Stimulated activated effector memory CD8-positive, alpha-beta T cell treated with anti-CD3 and anti-CD28 coated beads, Interleukin-12 subunit alpha, Interleukin-12 subunit beta, amount 100 ng/mL, for 72 hours (primary cell): ENCODE results near the gene RAB38.
A peak's percentile ranks its signal among the peaks of the same experiment; 100 is the strongest.

Experiments
- ATAC-seq: fragments of 150-1000 bp; cut with Tn5 transposase; 2 replicates; pipeline ENCODE4 v1.10.0; 2021
- DNase-seq, 2 donors: peaks; one replicate each; pipeline ENCODE4 v3.0.0; 2021 to 2022; ENCODE audit warnings: low spot score in 2 of 2
- H3K27ac Mint-ChIP-seq: one replicate; pipeline ENCODE4 v1.8.0; 2022; ENCODE audit warnings: mild to moderate bottlenecking, mixed read lengths
- H3K36me3 Mint-ChIP-seq: one replicate; pipeline ENCODE4 v1.8.0; 2022; ENCODE audit warnings: mild to moderate bottlenecking, mixed read lengths
- H3K4me1 Mint-ChIP-seq: one replicate; pipeline ENCODE4 v1.8.0; 2022; ENCODE audit warnings: mixed read lengths
- H3K4me3 Mint-ChIP-seq: one replicate; pipeline ENCODE4 v1.8.0; 2022; ENCODE audit warnings: mild to moderate bottlenecking, mixed read lengths
- H3K9me3 Mint-ChIP-seq: one replicate; pipeline ENCODE4 v1.8.0; 2022; ENCODE audit warnings: mixed read lengths

RAB38 gene

GRCh38 chr11:88174709-88175568 is at the start of gene RAB38:
RAB38 (minus strand) TSS chr11:88175443; CDS start chr11:88175384, 59 bp downstream.
- peak; percentile 78 for ATAC-seq
- H3K27ac Mint-ChIP-seq, result peak within 1 kb of the TSS; percentile 73

DNA sequence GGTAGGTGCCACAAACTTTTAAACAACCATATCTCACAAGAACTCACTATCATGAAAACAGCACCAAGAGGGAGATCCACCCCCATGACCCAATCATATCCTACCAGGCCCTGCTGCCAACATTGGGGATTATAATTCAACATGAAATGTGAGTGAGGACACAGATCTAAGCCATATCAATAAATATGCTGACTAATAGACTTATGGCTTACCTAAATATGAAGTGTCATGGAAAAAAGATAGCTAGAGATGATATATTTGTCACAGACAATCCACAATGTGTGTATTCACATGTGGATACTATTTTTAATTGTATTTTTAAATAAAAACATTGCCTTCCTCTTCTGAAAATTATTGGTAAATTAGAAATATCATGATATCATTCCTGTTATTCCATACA is 38.2 kb upstream of the RAB38 start:
- no peaks in the 10 kb centered on the region for H3K9me3 Mint-ChIP-seq
- no peak overlapping the region for H3K4me3 Mint-ChIP-seq
- no peak overlapping the region for H3K27ac Mint-ChIP-seq
- no peaks in the 10 kb centered on the region for H3K4me1 Mint-ChIP-seq
- H3K36me3 Mint-ChIP-seq, result no peaks in the 10 kb centered on the region
- DNase-seq, result no peak
- no peak for ATAC-seq

More at GRCh38 chr11:88174709-88175568, at the start of gene RAB38:
- Mint-ChIP-seq H3K4me1 (peaks cover 43% of the 10 kb centered on the region), H3K4me3 (peak within 1 kb of the TSS; percentile 68), H3K9me3 (no peaks in the 10 kb centered on the region), H3K36me3 (no peaks in the 10 kb centered on the region)
- DNase-seq, result peak; percentile 36 to 62

DNA sequence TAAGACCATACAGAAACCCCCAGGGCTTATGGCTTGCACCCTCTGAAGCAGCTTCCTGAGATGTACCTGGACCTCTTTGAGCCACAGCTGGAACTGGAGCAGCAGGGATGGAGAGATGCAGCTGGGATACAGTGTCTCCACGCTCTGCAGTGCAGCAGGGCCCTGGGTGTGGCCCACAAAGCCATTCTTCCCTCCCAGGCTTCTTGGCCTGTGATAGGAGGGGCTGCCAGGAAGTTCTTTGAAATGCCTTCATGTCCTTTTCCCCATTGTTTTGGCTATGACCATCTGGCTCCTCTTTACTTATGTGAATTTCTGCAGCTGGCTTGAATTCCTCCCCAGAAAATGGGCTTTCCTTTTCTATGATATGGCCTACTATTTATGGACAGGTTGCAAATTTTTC is 37.1 kb upstream of the RAB38 start:
- ATAC-seq, result no peak

DNA sequence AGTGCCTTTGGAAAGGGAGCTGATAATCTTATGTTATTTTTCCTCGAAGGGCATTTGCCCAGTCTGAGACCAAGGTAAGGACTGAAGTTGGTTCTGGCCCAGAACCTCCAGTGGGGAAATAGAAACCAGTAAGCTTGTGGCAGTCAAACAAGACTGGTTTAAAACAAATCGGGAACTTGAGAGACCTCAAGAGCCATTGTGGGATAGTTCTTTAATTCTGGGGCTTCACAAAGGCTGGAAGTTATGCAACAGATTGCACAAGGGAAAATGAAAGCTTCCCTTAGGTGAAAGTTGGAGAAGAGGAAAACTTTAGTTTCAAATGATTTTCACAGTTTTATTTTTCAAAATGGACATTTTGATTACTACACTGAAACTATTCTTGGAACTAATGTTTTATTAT is 33.5 kb upstream of the RAB38 start:
- H3K27ac Mint-ChIP-seq, result no peak overlapping the region
- peaks cover 6% of the 10 kb centered on the region for H3K4me1 Mint-ChIP-seq
- no peaks in the 10 kb centered on the region for H3K36me3 Mint-ChIP-seq
- no peak overlapping the region for H3K4me3 Mint-ChIP-seq
- no peak for DNase-seq
- no peaks in the 10 kb centered on the region for H3K9me3 Mint-ChIP-seq
- ATAC-seq, result no peak

More for the DNA sequence above, 37.1 kb upstream of the RAB38 start:
- peaks cover under 1% of the 10 kb centered on the region for H3K4me1 Mint-ChIP-seq
- no peaks in the 10 kb centered on the region for H3K9me3 Mint-ChIP-seq
- H3K4me3 Mint-ChIP-seq, result no peak overlapping the region
- no peak for DNase-seq
- no peak overlapping the region for H3K27ac Mint-ChIP-seq
- no peaks in the 10 kb centered on the region for H3K36me3 Mint-ChIP-seq

DNA sequence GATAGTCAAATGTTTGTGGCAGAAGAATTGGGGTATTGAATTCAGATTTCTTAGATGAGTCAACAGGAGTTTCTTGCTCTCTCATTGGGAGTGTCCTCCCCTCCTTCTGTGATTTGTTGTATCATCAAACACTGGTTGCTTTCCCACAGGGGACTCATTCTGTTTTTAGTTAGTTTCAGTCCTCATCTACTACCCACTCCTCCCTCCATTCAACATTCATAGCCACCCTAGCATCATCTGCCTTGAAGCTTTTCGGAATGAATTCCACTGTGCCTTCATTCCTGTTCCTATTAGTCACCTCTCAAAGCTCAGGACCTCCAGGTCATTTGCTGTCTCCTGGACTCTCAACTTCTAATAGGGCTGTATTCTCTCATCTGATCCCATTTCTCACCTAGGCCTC is 31.5 kb upstream of the RAB38 start:
- Mint-ChIP-seq H3K9me3 (no peaks in the 10 kb centered on the region), H3K4me3 (no peak overlapping the region), H3K27ac (no peak overlapping the region), H3K36me3 (no peaks in the 10 kb centered on the region), H3K4me1 (peaks cover 6% of the 10 kb centered on the region)
- DNase-seq, result no peak
- ATAC-seq, result peak; percentile 98

DNA sequence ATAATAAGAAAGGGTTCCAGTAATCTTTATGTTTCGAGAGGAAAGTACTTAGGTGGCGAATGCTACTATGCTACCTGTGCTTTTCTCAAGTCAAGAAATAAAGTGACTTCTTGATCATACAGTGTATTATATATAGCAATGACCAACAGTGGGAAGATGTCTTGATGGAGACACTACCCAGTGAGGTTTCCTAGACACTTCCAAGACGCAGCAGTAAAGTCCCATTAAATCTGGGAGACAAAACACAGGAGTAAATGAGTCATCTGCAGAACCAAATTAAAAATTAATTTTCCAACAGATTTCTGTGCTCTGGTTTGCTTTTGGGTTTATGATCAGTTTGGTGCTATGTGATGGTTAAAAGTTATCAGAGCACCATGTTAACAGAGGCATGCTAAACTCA is 29.1 kb upstream of the RAB38 start:
- Mint-ChIP-seq H3K9me3 (no peaks in the 10 kb centered on the region), H3K4me1 (peaks cover 6% of the 10 kb centered on the region), H3K27ac (no peak overlapping the region), H3K36me3 (no peaks in the 10 kb centered on the region), H3K4me3 (no peak overlapping the region)
- ATAC-seq (no peak), DNase-seq (no peak)

DNA sequence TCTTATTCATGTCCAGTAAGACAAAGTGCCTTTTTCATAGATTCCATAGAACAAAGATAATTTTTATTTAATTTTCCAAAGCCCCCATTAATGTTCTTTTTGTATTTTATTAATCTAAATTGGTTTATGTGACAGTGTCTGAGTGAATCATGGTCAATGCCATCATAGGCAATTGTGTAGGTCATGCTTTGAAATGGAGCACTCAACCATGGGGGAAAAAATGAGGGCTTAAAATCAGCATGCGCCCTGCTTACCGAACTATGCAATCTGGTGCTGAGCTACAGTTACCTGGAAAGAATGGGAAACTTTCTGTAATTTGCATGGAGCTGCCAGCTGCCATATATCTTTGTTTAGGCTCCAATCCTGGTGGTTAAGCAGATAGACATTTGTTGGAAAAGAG is 28.4 kb upstream of the RAB38 start:
- Mint-ChIP-seq H3K36me3 (no peaks in the 10 kb centered on the region), H3K27ac (no peak overlapping the region), H3K9me3 (no peaks in the 10 kb centered on the region), H3K4me3 (no peak overlapping the region), H3K4me1 (peaks cover 6% of the 10 kb centered on the region)
- ATAC-seq (no peak), DNase-seq (no peak)

DNA sequence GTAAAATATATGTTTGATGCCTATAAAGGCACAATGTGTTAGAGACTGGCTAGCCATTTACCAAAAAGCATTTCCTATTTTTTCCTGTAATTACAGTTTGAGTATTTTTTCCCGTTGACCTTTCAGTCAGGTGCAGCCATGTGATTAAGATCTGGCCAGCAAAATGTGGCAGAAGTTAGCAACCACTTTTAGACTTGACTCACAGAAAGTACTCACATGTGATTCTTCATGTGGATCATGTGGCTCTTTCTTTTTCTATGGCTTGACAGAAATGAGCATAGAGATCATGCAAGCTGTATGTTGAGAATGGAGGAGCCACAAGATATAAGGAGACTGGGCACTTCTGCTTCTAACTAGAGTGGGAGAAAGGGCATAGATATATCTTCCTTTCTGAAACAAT is 27.3 kb upstream of the RAB38 start:
- Mint-ChIP-seq H3K36me3 (no peaks in the 10 kb centered on the region), H3K4me1 (peaks cover 6% of the 10 kb centered on the region), H3K9me3 (peaks cover 2% of the 10 kb centered on the region), H3K27ac (no peak overlapping the region), H3K4me3 (no peak overlapping the region)
- no peak for DNase-seq
- no peak for ATAC-seq

DNA sequence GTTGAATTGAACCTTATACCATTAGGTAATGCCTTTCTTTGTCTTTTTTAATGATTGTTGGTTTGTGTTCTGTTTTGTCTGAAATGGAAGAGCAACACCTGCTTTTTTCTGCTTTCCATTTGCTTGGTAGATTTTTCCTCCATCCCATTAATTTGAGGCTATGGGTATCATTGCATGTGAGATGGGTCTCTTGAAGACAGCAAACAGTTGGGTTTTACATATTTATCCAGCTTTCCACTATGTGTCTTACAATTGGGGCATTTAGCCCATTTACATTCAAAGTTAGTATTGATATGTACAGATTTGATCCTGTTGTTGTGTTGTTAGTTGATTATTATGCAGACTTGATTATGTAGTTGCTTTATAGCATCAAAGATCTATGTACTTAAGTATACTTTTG is 21.1 kb upstream of the RAB38 start:
- Mint-ChIP-seq H3K9me3 (peaks cover 20% of the 10 kb centered on the region), H3K36me3 (no peaks in the 10 kb centered on the region), H3K4me1 (no peaks in the 10 kb centered on the region), H3K27ac (no peak overlapping the region), H3K4me3 (no peak overlapping the region)
- no peak for ATAC-seq
- no peak for DNase-seq

DNA sequence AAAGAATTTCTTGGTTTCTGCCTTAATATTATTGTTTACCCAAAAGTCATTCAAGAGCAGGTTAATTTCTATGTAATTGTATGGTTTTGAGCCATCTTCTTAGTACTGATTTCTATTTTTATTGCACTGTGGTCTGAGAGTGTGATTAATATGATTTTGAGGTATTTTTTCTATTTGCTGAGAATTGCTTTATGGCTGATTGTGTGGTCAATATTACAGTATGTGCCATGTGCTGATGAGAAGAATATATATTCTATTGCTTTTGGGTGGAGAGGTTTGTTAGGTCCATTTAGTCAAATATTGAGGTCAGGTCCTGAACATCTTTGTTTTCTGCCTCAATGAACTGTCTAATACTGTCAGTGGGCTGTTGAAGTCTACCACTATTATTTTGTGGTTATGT is 20.7 kb upstream of the RAB38 start:
- H3K36me3 Mint-ChIP-seq, result no peaks in the 10 kb centered on the region
- ATAC-seq (no peak), DNase-seq (no peak)
- H3K4me1 Mint-ChIP-seq, result no peaks in the 10 kb centered on the region
- no peak overlapping the region for H3K27ac Mint-ChIP-seq
- H3K4me3 Mint-ChIP-seq, result no peak overlapping the region
- peaks cover 20% of the 10 kb centered on the region for H3K9me3 Mint-ChIP-seq

DNA sequence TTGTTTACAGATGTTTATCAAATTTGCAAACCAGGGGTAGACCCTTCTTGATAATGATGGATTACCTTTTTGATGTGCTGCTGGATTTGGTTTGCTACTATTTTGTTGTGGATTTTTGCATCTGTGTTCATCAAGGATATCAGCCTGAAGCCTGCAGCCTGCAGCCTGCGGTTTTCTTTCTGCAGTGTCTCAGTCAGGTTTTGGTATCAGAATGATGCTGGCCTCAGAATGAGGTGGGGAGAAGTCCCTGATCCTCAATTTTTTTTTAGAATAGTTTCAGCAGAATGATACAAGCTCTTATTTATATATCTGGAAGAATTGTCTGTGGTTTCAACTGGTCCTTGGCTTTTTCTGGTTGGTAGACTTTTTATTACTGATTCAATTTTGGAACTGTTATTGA is 19.7 kb upstream of the RAB38 start:
- DNase-seq, result no peak
- peaks cover 20% of the 10 kb centered on the region for H3K9me3 Mint-ChIP-seq
- H3K4me1 Mint-ChIP-seq, result no peaks in the 10 kb centered on the region
- H3K27ac Mint-ChIP-seq, result no peak overlapping the region
- peak; percentile 62 for ATAC-seq
- H3K4me3 Mint-ChIP-seq, result no peak overlapping the region
- H3K36me3 Mint-ChIP-seq, result no peaks in the 10 kb centered on the region

GRCh38 chr11:88193278-88193677 is 18.0 kb upstream of the RAB38 start:
- no peak for ATAC-seq
- DNase-seq, result no peak
- no peak overlapping the region for H3K27ac Mint-ChIP-seq
- no peaks in the 10 kb centered on the region for H3K4me1 Mint-ChIP-seq
- H3K9me3 Mint-ChIP-seq, result peaks cover 20% of the 10 kb centered on the region
- H3K4me3 Mint-ChIP-seq, result no peak overlapping the region
- H3K36me3 Mint-ChIP-seq, result no peaks in the 10 kb centered on the region

- Mint-ChIP-seq H3K27ac (no peak overlapping the region), H3K36me3 (no peaks in the 10 kb centered on the region), H3K4me3 (no peak overlapping the region), H3K9me3 (no peaks in the 10 kb centered on the region), H3K4me1 (no peaks in the 10 kb centered on the region)
- ATAC-seq (no peak), DNase-seq (no peak)
Observed at GRCh38 chr11:88188932-88189253, 13.7 kb upstream of the RAB38 start.

DNA sequence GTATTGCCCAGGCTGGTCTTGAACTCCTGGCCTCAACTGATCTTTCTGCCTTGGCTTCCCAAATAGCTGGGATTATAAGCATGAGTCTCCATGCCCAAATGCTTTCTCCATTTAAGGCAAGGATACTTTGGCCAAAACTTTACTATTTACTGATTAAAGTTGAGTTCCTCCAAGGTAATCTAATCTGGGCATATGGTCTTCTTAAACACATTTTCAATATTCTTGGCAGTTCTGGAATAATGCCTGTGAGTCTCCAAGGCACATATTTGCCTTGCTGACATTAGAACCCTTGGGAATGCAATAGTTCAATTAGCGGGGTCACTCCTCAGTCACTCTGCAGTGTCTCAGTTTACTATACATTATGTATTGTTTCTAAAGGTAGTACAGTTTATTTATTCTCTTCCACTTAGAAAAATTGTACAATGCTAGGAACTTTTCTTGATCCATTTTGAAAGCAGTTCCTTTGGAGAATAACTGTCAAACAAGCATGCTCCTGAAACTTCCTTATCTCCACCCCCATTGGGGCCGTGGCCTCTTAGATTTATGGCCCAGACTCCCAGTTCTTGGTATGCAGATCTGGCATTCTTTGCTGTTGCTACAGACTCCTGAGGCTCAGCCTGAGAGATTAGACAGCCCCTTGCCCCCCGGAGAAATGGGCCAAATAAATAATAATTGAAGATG is 13.1 kb upstream of the RAB38 start:
- Mint-ChIP-seq H3K27ac (no peak overlapping the region), H3K36me3 (no peaks in the 10 kb centered on the region), H3K4me1 (no peaks in the 10 kb centered on the region), H3K9me3 (no peaks in the 10 kb centered on the region), H3K4me3 (no peak overlapping the region)
- DNase-seq (no peak), ATAC-seq (no peak)

DNA sequence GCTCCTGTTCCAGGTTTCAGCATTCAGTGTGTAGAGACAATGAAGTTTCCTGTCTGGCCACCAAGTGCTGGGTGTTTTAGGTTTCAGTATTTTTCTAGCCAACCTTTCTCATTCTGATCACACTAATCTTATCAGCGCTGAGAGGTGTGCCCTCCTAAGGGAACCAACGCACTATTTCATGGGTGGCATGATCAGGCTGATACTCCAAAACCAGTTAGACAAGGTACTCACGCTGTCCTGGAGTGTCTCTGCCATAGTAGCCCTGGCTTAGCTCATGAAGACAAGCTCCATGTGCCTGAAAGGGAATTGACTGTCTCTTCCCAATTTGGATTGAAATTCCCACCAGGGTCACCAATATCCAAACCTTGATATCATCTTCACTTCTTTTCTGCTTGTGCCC is 8.0 kb upstream of the RAB38 start:
- H3K27ac Mint-ChIP-seq, result no peak overlapping the region
- H3K4me3 Mint-ChIP-seq, result no peak overlapping the region
- no peaks in the 10 kb centered on the region for H3K9me3 Mint-ChIP-seq
- ATAC-seq (no peak), DNase-seq (no peak)
- no peaks in the 10 kb centered on the region for H3K36me3 Mint-ChIP-seq
- H3K4me1 Mint-ChIP-seq, result peaks cover 23% of the 10 kb centered on the region

GRCh38 chr11:88181776-88182175 is 6.5 kb upstream of the RAB38 start:
- DNase-seq (no peak), ATAC-seq (no peak)
- Mint-ChIP-seq H3K4me1 (peaks cover 30% of the 10 kb centered on the region), H3K9me3 (no peaks in the 10 kb centered on the region), H3K4me3 (no peak overlapping the region), H3K36me3 (no peaks in the 10 kb centered on the region), H3K27ac (no peak overlapping the region)
